Stomach smooth muscle (tissue), 2 donors: Measurements from ENCODE around the gene ZBED1.
"Not testable (repeated sequence)": the region's sequence is repeated elsewhere in the genome, so short reads cannot be mapped to it uniquely, and the experiment has no call there.

Experiments
- H3K27ac ChIP-seq: one replicate; pipeline ENCODE4 v1.7.0; 2013; ENCODE audit warnings: mild to moderate bottlenecking, low read length, inconsistent platforms
- H3K27me3 ChIP-seq, 2 donors: one replicate each; pipeline ENCODE4 v1.7.0; 2013; ENCODE audit warnings: low read length in 2 of 2; ENCODE audit not compliant: insufficient read depth in 2 of 2, control insufficient read depth in 1 of 2
- H3K36me3 ChIP-seq, 2 donors: one replicate each; pipeline ENCODE4 v1.7.0; 2013; ENCODE audit warnings: low read length in 2 of 2; ENCODE audit not compliant: control insufficient read depth in 2 of 2, insufficient read depth in 2 of 2
- H3K4me1 ChIP-seq: one replicate; pipeline ENCODE4 v1.7.0; 2013; ENCODE audit warnings: low read length; ENCODE audit not compliant: control insufficient read depth, insufficient read depth
- H3K4me3 ChIP-seq, 2 donors: one replicate each; pipeline ENCODE4 v1.7.0; 2013; ENCODE audit warnings: low read length in 2 of 2
- H3K9ac ChIP-seq, 2 donors: one replicate each; pipeline ENCODE4 v1.7.0; 2013; ENCODE audit warnings: low read length in 2 of 2, mild to moderate bottlenecking in 1 of 2
- H3K9me3 ChIP-seq, 2 donors: one replicate each; pipeline ENCODE4 v1.7.0; 2013; ENCODE audit warnings: low read length in 2 of 2; ENCODE audit not compliant: control insufficient read depth in 2 of 2
- donor health status: healthy.
- donor health status: Pancreatic carcinoma.

Gene ZBED1

DNA sequence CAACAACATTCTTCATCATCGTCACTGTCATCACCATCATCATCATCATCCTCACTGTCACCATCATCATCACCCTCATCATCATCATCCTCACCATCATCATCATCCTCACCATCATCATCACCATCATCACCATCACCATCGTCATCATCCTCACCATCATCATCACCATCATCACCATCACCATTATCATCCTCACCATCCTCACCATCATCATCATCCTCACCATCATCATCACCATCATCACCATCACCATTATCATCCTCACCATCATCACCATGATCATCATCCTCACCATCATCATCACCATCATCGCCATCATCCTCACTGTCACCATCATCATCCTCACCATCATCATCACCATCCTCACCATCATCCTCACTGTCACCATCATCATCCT, 18.9 kb upstream of the ZBED1 start:
- not testable (repeated sequence) for H3K27me3 ChIP-seq, H3K27ac ChIP-seq, H3K4me3 ChIP-seq, H3K4me1 ChIP-seq, H3K36me3 ChIP-seq, H3K9ac ChIP-seq, H3K9me3 ChIP-seq

DNA sequence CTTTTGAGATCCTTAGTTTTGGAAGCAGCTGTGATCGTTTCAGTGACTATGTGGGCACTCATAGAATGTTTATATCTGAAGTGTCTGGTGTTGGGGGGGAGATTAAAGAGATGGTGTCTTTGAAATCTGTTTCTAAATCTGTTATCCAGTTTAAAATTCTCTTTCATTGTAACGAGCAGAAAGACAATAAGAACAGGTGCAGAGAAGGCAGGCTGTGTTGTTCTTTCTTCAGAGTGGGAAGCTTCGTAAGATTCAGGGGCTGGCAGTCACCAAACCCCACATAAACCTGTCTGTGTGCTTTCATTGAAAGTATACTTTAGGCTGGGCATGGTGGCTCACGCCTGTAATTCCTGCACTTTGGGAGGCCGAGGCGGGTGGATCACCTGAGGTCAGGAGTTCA, 16.3 kb upstream of the ZBED1 start:
- Histone ChIP-seq H3K27ac (no peak overlapping the region), H3K27me3 (no peaks in the 10 kb centered on the region), H3K9me3 (no peaks in the 10 kb centered on the region), H3K4me3 (no peak overlapping the region), H3K36me3 (no peaks in the 10 kb centered on the region), H3K4me1 (no peaks in the 10 kb centered on the region), H3K9ac (no peak overlapping the region)

DNA sequence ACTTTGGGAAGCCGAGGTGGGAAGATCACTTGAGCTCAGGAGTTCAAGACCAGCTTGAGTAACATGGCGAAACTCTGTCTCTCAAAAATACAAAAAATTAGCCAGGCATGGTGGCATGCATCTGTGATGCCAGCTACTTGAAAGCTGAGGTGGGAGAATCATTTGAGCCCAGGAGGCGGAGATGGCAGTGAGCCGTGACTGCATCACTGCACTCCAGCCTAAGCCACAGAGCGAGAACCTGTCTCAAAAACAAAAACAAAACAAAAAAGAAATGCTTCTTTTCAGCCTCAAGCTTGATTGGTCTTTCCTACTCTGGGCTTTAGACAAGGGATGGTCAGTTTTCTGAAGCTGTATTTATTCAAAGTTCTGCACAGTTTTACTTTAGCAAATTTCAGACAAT, 15.8 kb upstream of the ZBED1 start:
- Histone ChIP-seq H3K4me3 (no peak overlapping the region), H3K9me3 (no peaks in the 10 kb centered on the region), H3K27me3 (no peaks in the 10 kb centered on the region)

DNA sequence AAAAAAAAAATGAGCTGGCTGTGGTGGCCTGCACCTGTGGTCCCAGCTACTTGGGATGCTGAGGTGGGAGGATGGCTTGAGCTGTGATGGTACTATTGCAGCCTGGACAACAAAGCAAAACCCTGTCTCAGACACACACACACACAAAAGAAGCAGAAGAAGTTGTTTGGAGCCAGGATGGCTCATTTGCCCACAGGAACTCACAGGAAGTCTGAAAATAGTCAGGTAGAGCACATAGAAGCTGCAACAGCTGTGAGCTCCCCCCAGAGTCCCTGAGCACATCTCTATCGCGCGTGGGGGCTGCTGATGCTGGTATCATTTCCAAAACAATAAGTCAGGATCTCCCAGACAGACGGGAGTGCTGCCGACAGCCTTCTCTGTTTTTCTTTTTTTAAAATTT, 13.4 kb upstream of the ZBED1 start:
- Histone ChIP-seq H3K27ac (no peak overlapping the region), H3K9ac (no peak overlapping the region), H3K9me3 (no peaks in the 10 kb centered on the region), H3K4me1 (no peaks in the 10 kb centered on the region), H3K4me3 (no peak overlapping the region), H3K27me3 (no peaks in the 10 kb centered on the region), H3K36me3 (no peaks in the 10 kb centered on the region)

More for the DNA sequence above, 15.8 kb upstream of the ZBED1 start:
- Histone ChIP-seq H3K4me1 (no peaks in the 10 kb centered on the region), H3K36me3 (no peaks in the 10 kb centered on the region), H3K9ac (no peak overlapping the region), H3K27ac (no peak overlapping the region)

DNA sequence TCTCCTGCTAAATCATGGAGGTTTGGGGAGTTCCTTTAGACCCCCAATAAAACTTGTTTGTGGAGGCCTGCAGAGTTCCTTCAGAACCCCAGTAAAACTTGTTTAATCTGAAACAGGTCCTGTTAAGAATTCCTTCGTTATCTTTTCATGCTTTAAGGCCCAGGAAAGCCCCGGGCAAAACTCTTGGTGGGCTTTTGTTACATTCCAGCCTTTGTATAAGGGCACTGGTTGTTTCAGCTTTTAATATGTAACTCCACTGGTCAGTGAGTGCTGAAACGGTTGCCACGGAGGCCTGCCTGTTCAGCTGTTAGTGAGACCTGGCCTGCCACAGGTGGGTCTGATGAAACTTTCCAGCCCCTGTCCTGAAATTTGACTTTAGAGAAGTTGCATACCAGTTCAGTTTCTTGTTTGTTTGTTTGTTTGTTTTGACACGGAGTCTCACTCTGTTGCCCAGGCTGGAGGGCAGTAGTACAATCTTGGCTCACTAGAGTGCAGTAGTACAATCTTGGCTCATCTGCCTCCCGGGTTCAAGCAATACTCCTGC, 12.4 kb upstream of the ZBED1 start:
- Histone ChIP-seq H3K9ac (no peak overlapping the region), H3K4me3 (no peak overlapping the region), H3K9me3 (no peaks in the 10 kb centered on the region), H3K27ac (no peak overlapping the region), H3K27me3 (no peaks in the 10 kb centered on the region), H3K4me1 (no peaks in the 10 kb centered on the region), H3K36me3 (no peaks in the 10 kb centered on the region)

DNA sequence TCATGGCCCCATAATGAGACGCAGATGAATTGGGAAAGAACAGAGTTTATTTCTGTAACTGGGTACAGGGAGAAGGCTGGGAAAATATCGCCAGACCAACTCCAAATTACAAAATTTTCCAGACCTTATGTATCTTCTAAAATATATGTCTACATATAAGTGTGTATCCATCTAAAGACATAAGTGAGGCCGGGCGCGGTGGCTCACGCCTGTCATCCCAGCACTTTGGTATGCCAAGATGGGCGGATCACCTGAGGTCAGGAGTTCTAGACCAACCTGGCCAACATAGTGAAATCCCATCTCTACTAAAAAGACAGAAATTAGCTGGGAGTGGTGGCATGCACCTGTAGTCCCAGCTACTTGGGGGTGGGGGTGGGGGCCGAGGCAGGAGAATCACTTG, 11.7 kb upstream of the ZBED1 start:
- Histone ChIP-seq H3K9ac (no peak overlapping the region), H3K4me1 (no peaks in the 10 kb centered on the region), H3K4me3 (no peak overlapping the region), H3K36me3 (no peaks in the 10 kb centered on the region), H3K9me3 (no peaks in the 10 kb centered on the region), H3K27ac (no peak overlapping the region), H3K27me3 (no peaks in the 10 kb centered on the region)

DNA sequence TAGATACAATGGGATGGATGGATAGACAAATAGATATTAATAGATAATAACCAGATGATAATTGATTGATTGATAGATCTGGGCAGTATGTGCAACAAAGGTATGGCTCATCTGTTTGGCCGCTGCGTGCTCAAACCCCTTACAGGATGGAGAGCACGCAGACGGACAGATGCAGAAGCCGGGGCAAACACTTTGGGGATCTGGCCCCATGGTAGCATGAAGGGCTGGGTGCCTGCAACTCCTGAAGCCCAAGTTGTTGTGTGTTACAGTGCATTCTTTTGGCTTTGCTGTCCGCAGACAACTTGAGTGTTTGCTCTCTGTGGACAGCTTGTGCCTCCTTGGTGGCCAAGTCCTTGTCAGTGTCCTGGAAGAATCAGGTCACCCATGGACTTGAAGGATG, 10.6 kb upstream of the ZBED1 start:
- Histone ChIP-seq H3K9me3 (no peaks in the 10 kb centered on the region), H3K27me3 (no peaks in the 10 kb centered on the region), H3K9ac (no peak overlapping the region), H3K27ac (no peak overlapping the region), H3K4me3 (no peak overlapping the region), H3K4me1 (no peaks in the 10 kb centered on the region), H3K36me3 (no peaks in the 10 kb centered on the region)

DNA sequence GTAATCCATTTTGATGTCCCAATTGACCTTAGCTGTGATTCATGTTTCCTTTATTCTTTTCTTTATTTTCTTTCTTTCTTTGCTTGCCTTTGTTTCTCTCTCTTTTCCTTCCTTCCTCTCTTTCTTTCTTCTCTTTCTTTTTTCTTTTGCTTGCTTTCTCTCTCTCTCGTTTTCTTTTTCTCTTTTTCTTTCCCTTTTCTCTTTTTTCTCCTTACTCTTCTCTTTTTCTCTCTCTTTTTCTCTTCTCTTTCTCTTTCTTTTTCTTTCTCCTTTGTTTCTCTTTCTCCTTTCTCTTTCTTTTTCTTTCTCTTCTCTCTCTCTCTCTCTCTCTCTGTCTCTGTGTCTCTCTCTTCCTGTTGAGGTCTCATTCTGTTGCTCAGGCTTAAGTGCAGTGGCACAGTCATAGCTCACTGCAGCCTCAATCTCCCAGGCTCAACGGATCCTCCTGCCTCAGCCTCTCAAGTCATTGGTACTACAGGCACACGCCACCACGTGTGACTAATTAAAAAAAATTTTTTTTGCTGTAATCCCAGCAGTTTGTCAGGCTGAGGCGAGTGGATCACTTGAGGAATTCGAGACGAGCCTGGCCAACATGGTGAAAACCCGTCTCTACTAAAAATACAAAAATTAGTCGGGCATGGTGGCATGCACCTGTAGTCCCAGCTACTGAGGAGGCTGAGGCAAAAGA, 8.0 kb upstream of the ZBED1 start:
- no peak overlapping the region for H3K4me3 ChIP-seq
- no peaks in the 10 kb centered on the region for H3K36me3 ChIP-seq

DNA sequence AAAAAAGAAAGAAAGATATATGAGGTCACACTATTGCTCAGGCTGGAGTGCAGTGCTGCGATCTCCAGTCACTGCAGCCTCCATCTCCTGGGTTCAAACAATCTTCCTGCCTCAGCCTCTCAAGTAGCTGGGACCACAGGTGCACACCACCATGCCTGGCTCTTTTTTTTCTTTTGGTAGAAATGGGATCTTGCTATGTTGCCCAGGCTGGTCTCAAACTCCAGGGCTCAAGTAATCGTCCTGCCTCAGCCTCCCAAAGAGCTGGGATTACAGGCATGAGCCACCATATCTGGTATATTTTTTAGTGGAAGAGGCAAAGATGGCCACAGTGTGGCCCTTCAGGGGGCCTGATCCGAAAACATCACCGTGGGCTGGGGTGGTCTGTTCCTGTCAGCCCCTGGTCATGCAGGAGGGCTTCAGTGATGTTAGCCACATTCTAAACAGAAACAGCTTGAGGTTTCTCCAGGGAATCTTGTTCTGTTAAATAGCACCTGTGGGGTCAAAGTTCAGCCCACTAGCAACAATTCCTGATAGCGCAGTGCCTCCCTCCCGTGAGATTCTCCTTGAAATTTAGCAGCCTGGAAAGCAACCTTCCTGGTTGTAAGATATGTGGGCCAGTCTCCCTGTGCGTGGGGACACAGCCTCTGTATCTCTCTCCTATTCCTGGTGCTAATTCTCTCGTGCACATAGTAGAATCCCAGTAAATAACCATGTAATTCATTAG, 7.3 kb upstream of the ZBED1 start:
- H3K4me1 ChIP-seq, result no peaks in the 10 kb centered on the region
- no peaks in the 10 kb centered on the region for H3K36me3 ChIP-seq
- no peak overlapping the region for H3K27ac ChIP-seq
- H3K9me3 ChIP-seq, result no peaks in the 10 kb centered on the region
- no peak overlapping the region for H3K9ac ChIP-seq
- H3K27me3 ChIP-seq, result no peaks in the 10 kb centered on the region
- H3K4me3 ChIP-seq, result no peak overlapping the region

More for the DNA sequence above, 8.0 kb upstream of the ZBED1 start:
- no peak overlapping the region for H3K27ac ChIP-seq
- no peak overlapping the region for H3K9ac ChIP-seq
- no peaks in the 10 kb centered on the region for H3K9me3 ChIP-seq
- no peaks in the 10 kb centered on the region for H3K27me3 ChIP-seq
- no peaks in the 10 kb centered on the region for H3K4me1 ChIP-seq

DNA sequence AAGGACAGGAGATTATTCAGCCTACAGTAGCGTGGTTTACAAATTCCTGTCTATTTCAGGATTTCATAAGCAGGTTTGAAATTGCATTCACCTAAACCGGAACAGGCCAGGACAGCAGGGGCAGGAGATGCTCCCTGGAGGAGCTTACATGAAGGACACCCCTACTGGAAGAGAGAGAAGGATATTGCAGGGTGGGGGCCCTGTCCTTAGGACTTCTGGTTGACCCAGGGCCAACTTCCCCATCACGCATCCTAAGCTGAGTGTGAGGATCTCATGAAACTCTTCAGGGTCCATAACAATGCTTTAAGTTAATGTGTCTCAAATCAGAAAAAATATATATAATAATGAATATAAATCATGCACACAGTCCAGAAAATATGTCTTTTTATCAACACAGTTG, 6.4 kb upstream of the ZBED1 start:
- H3K4me3 ChIP-seq, result no peak overlapping the region
- no peak overlapping the region for H3K27ac ChIP-seq
- no peaks in the 10 kb centered on the region for H3K4me1 ChIP-seq
- H3K9me3 ChIP-seq, result no peaks in the 10 kb centered on the region
- no peaks in the 10 kb centered on the region for H3K36me3 ChIP-seq
- H3K9ac ChIP-seq, result no peak overlapping the region
- H3K27me3 ChIP-seq, result no peaks in the 10 kb centered on the region

DNA sequence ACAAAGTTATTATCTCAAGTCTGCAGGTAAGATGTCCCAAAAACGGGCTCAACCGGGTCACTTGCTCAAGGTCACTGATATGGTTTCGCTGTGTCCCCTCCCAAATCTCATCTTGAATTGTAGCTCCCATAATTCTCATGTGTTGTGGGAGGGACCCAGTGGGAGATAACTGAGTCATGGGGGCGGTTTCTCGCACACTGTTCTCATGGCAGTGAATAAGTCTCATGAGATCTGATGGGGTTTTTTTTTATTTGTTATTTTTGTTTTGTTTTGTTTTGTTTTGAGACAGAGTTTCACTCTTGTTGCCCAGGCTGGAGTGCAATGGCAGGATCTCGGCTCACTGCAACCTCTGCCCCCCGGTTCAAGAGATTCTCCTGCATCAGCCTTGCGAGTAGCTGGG, 4.6 kb upstream of the ZBED1 start:
- H3K9ac ChIP-seq, H3K4me1 ChIP-seq, H3K36me3 ChIP-seq, H3K9me3 ChIP-seq, H3K27me3 ChIP-seq, H3K4me3 ChIP-seq, H3K27ac ChIP-seq: not testable (repeated sequence)
